GM03348 (cell line): Measurements from ENCODE around the gene FANCD2.
"Not testable (repeated sequence)": the region's sequence is repeated elsewhere in the genome, so short reads cannot be mapped to it uniquely, and the experiment has no call there.

ENCODE experiments used
- DNase-seq: peaks from one replicate; pipeline ENCODE4 v3.0.0; 2012; ENCODE audit warnings: low spot score

Gene FANCD2

DNA sequence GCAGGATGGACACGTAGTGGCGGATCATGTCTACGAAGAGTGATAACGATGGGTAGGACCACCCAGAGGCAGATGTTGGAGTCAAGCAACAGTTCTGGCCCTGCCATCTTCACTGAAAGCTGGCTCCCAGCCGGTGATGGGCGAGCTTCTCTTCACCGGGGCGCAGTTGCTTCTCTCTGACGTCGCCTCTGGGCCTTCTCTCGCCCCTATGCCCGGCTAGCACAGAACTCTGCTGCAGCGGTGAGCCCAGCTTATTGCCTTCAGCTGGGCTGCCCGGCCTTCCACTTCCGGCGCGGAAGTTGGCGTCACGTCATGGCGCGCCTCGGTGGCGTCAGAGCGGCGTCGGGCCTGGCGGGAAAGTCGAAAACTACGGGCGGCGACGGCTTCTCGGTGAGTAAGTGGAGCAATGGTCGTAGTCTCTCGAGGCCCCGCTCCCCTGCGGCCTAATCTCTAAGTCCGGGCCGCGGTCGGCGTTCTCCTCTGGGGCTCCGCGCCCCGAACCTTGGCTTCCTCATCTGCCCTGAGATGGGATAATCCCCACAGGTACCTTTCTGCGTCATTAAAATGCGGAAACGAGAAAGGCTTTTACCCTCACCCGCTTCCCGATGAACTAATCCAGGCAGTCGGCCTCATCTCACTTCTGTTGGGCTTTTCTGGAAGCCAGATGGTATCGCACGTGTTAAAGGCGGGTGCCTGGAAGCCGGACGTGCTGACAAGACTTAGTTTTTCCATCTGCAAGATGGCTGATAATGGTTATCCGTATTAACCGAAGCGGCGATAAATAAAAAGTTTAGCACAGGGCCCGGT, at the start of gene FANCD2:
FANCD2 (plus strand) TSS at position 354 of the 807 bp plus-strand sequence. CDS start 2,221 bp downstream, outside the sequence.
- DNase-seq: peak; percentile 91

DNA sequence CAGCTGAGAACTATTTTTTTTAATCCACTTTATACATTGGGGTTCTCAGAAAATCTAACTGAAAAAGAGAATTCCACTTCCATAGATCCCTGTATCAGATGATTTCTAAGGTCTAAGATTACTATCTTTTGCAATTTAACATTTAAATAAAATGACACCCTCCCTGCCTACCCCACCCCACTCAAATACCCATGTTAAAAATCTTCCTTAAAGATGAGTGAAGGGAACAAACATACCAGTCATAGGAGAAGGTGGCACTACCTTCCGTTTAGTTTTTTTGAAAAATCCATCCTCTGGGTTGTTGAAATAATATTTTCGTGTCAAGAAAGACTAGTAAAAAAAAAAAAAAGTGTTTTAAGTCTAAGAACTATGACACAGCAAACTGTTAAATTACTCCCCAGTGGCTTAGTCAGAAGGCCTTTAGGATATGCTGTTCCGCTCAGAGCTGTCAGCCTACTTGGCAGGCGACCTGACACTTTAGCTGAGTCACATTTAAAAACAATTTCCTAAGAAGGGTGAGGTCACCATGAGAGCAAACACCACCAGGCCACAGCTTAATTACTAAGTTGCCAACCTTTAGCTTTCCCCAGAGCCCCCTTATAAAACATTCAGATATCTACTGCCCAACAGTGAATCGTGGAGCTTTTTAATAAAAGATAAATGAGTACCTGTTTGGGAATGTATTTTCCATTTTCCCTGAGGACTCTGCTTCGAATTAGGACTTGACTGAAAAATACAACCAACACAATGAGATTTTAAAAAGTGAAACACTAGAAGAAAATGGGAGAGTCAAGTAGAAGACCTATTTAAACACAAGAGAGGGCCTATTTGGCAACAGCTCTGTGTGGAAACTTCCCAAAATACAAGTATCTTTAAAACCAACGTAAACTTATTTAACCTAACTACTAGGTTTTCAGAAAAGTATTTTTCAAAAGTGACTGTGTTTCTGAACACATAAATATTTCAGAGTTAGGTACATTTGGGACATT, 49.2 kb upstream of the FANCD2 start:
- DNase-seq: peak; percentile 88

DNA sequence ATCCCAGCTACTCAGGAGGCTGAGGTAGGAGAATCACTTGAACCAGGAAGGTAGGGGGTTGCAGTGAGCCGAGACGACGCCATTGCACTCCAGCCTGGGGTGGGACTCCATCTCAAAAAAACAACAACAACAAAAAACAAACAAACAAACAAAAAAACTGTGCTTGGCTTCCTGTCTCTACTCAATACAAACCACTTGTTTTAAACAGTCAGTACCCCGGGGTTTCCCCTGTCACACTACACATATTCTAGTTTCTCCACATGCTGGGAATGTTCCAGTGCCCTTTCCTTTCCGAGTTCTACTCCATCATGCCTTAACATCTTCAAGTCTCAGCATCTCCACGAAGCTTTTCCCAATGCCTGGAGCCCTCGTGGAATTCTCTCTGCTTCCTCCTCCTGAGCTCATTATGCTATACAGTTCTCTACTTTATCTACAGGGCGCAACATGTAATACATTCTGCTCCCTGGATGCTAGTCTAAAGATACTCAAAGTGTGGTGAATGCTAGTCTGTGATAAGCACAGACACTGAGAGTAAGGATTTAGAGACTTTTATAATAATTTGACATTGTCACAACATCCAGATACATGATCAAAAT, 47.4 kb upstream of the FANCD2 start:
- DNase-seq: no peak

DNA sequence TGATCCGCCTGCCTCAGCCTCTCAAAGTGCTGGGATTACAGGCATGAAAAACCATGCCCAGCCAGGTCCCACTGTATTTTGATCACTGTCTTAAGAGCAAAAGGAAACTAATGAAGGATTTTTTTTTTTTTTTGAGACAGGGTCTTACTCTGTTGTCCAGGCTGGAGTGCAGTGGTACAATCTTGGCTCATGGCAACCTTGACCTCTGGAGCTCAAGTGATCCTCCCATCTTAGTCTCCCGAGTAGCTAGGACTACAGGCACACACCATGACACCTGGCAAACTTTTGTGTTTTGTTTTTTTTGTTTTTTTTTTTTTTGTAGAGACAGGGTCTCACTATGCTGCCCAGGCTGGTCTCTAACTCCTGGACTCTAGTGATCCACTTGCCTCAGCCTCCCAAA, 46.0 kb upstream of the FANCD2 start:
- no peak for DNase-seq

DNA sequence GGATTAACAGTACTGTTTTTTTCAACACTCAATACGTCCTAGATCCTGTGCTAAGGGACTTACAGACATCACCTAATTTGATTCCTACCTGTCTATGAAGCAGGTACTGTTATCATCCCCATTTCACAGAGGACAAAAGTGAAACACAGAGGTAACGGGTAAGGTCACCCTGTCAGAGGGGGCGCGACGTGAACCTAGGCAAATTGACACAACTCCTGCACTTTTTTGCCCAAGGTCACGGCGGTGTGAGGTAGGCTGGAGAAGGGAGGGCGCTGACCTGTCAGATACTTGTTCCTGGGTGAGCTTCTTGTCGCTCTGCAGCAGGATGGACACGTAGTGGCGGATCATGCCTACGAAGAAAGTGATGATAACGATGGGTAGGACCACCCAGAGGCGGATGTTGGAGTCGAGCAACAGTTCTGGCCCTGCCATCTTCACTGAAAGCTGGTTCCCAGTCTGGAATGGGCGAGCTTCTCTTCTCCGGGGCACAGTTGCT, 40.0 kb upstream of the FANCD2 start:
- no peak for DNase-seq

DNA sequence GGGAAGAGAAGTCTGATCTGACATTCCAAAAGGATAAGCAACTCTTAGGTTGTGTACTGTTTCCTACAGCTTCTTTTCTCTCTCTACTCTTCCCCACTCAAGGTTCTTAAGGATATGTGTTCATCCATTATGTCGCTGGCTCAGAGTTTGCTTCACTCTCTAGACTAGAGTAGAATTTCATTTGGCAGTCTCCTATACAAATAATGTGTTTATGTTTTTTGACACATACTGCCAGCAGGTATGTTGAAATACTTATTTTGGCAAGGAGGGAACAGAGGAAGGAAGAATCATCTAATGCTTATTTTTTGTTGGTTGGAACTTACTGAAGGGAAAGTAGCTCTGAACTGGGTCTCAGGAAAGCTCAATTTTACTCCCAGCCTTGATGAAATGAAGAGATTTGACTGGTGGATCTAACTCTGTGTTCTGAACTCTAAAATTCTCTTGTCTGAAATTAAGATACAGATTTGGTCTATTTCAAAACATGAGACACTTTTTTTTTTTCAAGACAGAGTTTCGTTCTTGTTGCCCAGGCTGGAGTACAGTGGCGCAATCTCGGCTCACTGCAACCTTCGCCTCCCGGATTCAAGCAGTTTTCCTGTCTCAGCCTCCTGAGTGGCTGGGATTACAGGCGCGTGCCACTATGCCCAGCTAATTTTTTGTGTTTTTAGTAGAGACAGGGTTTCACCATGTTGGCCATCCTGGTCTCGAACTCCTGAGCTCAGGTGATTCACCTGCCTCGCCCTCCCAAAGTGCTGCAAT, 32.0 kb upstream of the FANCD2 start:
- peak; percentile 20 for DNase-seq

DNA sequence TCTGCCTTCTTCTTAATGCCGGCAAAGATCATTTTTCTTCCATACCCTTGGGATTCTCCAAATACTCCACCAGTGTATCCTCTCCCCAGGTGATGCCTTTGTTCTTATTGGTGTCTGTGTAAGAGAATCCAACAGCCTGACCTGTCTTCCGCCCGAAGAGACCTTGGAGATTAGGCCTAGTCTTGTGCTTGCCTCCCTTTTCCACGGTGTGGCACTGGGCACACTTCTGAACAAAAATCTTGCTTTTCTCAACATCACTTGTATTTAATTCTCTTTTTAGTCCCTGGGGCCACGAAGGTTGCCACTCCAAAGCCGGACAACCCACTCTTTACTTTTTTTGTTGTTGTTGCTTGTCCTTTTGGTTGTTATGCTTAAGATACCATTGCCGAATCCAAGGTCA, 25.6 kb upstream of the FANCD2 start:
- DNase-seq: no peak

DNA sequence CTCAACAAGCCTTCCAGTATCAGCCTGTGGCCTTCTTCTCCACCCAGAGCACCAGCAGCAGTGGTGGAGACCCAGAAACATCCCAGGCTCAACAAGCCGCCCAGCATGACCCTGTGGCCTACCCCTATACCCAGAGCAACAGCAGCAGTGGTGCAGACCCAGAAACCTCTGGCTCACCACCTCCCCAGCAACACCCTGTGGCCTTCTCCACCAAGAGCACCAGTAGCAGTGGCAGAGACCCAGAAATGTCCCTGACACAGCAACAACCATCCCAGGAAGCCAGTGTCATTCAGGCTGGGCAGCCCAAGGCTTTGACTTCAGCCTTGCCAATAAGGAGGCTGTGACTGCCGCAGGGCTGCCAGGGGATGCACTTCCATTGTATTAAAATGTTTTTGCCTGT, 23.3 kb upstream of the FANCD2 start:
- no peak for DNase-seq

DNA sequence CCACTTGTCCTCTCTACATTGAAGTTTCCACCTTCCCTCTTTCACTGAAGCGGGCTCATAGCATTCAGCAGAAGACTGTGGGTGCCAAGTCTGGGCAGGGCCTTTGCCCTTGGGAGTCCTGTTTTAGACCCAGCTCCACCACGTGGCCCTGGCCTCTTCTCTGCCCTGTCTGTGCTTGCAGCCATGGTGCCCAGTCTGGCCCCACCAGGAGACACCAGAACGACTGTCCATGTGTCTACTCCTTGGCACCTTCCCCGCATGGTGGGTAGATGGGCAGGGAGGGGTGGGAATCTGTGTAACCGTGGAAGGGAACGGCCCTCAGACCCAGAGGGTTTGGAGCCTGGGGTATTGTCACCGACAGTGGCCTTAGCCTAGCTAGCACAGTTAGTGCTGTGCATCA, 21.7 kb upstream of the FANCD2 start:
- DNase-seq: no peak

DNA sequence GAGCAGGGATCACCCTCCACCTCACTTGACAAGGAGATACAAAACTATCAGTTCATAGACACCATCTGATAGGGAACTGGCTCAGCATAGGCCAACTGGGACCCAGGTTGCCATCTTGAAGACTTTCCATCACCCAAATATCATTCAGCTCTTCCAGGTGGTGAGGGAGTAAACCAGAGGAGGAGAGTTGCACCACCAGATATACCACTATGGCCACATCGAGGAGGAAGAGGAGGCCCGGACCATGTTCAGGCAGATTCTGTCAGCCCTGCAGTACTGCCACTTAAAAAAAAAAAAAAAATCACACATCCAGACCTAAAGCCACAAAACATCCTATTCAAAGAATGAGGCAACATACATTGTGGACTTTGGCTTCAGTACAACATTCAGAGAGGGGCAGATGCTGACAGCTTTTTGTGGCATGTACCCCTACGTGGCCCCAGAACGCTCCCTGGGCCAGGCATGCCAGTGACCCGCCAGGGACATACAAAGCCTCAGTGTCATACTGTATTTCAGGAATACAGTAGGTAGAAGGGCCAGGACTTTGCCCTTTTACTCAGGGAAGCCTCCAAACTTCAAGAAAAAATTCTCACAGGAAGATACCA, 21.2 kb upstream of the FANCD2 start:
- no peak for DNase-seq

DNA sequence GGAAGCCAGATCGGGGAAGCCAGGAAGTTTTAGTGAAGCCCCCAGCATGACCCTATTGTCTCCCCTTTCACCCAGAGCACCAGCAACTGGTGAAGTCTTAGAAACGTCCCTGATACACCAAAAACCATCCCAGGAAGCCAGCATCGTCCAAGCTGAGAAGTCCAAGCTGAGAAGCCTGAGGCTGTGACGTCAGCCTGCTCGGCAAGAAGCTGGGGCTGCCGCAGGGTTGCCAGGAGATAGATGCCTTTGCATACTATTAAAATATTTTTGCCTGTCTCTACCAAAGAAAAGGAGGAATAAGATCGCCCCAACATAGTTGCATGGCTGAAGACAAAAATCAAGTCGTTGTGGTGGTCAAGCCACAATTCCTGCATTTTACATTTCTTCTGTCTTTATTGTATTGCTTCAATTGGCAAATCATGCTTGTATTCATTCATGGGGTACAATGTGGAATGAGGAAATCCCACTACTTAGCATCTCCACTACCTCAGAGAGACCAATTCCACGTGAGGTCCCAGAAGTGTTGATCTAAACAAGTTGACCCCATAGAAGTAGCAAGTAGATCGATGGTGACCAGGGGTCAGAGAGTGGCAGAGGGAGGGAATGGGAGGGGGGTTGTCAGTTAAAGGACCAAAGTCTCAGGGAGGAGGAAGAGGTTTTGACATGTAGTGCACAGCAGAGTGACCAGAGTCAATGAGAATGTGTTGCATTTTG, 20.0 kb upstream of the FANCD2 start:
- no peak for DNase-seq

DNA sequence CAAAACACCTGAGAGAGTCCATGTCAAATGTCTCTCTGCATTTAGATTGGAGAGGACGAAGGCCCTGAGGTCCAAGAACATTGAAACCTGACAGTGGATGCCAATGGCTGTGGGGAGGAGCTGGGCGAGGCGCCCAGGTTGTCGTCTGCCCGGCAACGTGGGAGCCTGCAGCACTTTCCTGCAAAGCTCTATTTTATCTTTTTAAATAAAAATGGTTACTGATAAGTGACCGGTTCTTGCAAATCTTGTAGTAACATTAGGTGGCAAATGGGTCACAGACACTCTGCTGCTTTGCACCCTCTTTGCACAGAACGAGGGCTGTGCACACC, 19.5 kb upstream of the FANCD2 start:
- no peak for DNase-seq

DNA sequence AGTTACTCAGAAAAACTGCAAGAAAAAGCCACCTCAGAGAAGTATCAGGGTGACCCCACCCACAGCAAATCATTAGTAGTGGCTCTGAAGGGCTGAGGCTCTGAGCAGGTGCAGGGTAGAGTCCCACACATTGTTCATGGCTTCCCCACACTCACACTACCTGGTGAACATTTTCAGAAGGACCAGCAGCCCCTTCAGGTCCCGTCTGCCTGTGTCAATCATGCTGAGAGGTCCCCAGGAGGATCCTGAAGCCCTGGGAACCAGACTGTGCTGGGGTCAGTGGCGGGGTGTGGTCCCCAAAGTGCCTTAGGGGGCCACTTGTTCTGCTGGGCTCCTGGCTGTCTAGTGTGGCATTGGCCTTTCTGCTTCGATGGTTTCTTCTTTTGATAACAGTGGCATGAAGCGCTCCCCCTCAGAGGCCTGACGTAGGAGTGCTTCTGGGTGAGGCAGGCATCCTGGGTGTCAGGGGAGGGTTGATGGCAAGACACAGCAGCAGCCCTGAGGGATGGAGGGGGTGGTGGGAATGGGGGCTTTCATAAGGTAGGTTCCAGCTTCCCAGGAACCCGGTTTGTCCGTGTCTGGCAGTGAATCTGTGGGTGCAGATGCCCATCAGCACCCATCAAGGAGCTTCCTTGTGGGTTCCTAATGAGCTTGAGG, 19.0 kb upstream of the FANCD2 start:
- DNase-seq: no peak

DNA sequence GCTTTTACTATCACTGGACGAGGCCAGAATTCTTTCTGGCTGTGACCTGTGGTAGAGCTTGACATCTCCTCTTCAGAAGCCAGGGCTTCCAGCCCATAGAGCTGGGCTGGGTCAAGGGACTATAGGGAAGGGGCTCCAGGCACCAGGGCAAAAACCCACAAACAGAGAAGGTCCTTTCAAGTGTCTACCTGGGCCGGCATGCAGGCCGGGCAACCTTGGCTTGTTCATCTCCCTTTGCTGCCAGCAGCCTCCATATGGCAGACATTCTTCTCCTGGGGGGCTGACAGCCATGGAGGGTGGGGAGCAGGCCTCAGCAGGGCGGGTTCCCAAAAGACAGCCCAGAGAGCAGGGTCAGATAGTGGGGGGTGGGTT, 18.0 kb upstream of the FANCD2 start:
- not testable (repeated sequence) for DNase-seq

DNA sequence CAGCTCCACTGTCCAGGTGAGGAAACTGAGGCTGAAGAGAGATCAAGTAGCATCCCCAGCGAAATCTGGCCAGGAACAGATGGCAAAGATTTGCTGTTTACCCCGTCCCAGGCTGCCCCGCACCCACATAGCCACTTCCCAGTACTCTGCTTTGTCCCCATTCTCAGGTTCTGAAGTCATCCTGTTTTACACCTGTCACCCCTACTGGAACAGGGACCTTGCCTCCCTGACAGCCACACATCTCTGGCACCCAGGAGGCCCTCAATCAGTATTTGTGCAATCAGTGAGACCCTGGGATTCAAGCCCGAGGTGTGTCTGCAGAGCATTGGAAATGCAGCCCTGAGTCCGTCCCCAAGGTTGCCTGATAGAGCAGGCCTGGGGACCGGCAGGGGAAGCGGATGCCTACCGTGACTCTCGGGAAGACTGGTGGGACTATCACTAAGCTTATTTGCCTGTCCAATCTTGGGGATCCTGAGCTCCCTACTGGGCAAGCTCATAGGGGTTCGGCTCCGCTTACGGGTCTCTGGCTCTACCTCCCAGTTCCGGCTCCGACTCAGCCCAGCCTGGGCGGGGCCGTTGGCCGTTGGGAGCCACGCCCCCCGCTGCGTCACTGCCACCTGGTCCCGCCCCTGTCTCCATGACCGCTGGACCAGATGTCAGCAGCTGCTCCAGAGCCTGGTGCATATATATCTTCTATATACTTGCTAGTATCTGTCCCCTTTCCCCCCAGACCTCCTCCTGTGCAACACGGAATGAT, 17.5 kb upstream of the FANCD2 start:
- DNase-seq: peak; percentile 91

DNA sequence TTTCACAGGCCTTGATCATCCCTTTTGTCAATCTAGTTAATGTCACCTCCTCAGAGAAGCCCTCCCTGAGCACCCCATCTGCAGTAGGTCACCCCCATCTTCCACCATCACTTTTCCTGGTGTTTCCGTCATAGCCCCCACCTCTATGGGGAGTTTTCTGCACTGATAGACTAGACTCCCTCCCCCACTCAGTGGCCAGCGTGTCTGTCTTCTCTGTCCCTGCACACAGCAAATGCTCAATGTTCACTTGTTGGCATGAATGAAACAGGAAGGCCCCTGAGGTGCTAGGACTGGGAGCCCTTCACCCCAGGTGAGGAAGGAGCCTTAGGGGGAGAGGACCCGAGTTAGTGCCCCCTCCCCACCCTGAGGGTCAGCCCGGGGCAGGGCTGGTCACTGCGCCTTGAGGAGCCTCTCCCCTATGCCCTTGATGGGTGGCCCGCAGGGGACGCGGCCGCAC, 15.8 kb upstream of the FANCD2 start:
- no peak for DNase-seq

DNA sequence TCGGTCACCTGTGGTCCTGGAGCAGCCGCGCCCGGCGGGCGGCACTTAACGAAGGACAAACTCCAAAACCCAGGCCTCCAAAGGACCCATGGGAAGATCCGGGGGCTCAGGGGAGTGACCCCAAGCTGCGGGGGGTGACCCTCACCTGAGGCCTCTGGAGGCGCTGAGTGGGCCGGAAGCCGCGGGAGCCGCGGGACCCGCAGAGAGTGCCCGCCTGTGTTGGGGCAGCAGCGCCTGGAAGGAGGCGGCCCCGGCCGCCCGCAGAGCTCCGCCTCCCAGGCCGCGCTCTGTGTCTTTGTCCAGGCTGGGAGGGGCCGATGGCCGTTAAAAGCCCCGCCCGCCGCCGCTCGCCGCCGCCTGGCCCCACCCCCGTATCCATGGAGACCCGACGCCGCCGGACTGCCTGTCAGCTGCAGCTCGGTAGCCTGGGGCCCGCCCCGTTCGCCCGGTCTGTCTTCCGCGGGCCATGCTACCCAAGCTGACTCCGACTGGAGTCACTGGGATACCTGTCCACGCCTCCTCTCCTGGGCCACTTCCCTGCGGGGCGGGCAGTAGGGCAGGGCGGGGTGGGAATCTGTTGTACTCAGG, 15.3 kb upstream of the FANCD2 start:
- DNase-seq: peak; percentile 96

DNA sequence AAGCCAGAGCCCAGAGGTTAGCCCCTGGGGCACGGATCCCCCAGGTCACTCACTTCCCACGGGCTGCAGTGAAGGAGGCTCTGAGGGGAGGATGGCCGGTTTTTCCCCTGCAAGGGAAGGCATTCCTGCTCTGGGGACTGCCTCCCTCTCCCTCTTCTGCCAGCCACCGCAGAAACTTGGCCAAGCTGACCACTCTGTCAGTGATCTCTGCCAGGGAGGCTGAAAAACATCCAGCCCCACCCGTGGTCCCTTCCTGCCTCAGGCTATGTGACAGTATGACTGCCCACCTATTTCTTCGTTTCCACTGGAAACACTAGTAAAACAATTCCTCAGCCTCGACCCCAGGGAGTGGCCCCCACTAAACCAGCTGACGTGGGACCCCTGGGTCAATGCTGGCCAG, 14.6 kb upstream of the FANCD2 start:
- no peak for DNase-seq

DNA sequence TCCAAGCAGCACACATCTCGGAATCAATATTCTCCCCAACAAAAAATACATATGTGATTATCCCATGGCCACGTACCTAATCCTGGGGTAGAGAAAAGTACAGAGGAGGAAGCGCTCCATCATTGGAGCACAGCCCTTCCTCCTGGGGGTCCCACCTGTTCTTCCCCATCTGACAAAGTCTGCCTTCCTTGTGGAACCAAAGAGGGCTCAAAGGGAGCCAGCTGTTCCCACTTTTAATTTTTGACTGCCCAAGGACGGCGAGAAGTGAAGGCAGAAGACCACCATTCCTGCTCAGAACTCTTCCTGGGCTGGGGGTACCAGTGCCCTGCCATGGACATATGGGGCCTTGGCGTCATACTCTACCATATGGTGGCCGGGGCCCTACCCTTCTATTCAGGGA, 14.1 kb upstream of the FANCD2 start:
- no peak for DNase-seq
